ENCODE results near the gene SERPINA5.

Gene SERPINA5

DNA sequence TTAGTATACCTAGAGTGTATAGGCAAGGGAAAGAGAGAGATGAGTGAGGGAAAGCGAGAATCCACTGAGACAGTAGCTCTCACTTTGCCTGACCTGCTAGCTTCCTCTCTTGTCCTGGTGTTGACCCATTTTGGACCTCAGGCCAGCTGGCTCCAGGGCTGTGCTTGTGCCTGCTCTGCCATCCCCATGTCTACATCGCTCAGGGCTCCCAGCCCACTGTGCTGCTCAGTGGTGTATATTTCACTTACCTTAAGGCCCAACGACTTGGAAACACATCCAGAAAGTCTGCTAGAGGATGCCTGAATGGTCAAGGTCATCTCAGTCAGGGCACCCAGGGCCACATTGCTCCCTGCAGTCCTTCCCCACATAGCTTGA lies 20.9 kb upstream of the SERPINA5 start:
- ATAC-seq = no peak
- TF ChIP-seq OSR1 (CRISPR knock-in tag; IDR thresholded peaks at IDR 0.05) (no peak), ZNF70 (CRISPR knock-in tag; IDR thresholded peaks at IDR 0.05) (no peak), ESRRG (CRISPR knock-in tag; IDR thresholded peaks at IDR 0.05) (no peak), BACH2 (CRISPR knock-in tag; IDR thresholded peaks at IDR 0.05; ENCODE audit: borderline replicate concordance) (no peak), ZC3H10 (CRISPR knock-in tag; IDR thresholded peaks at IDR 0.05) (no peak), RARB (CRISPR knock-in tag; IDR thresholded peaks at IDR 0.05) (no peak), ZFP3 (CRISPR knock-in tag; IDR thresholded peaks at IDR 0.05) (no peak), ZNF565 (CRISPR knock-in tag; conservative IDR thresholded peaks at IDR 0.05; ENCODE audit: low read depth) (no peak), ZNF8 (CRISPR knock-in tag; IDR thresholded peaks at IDR 0.05) (no peak)
- TF ChIP-seq, protein P1, sequence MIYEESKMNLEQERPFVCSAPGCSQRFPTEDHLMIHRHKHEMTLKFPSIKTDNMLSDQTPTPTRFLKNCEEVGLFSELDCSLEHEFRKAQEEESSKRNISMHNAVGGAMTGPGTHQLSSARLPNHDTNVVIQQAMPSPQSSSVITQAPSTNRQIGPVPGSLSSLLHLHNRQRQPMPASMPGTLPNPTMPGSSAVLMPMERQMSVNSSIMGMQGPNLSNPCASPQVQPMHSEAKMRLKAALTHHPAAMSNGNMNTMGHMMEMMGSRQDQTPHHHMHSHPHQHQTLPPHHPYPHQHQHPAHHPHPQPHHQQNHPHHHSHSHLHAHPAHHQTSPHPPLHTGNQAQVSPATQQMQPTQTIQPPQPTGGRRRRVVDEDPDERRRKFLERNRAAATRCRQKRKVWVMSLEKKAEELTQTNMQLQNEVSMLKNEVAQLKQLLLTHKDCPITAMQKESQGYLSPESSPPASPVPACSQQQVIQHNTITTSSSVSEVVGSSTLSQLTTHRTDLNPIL (CRISPR knock-in tag; IDR thresholded peaks at IDR 0.05; ENCODE audit: low read depth) = no peak
- TF ChIP-seq, protein P2, sequence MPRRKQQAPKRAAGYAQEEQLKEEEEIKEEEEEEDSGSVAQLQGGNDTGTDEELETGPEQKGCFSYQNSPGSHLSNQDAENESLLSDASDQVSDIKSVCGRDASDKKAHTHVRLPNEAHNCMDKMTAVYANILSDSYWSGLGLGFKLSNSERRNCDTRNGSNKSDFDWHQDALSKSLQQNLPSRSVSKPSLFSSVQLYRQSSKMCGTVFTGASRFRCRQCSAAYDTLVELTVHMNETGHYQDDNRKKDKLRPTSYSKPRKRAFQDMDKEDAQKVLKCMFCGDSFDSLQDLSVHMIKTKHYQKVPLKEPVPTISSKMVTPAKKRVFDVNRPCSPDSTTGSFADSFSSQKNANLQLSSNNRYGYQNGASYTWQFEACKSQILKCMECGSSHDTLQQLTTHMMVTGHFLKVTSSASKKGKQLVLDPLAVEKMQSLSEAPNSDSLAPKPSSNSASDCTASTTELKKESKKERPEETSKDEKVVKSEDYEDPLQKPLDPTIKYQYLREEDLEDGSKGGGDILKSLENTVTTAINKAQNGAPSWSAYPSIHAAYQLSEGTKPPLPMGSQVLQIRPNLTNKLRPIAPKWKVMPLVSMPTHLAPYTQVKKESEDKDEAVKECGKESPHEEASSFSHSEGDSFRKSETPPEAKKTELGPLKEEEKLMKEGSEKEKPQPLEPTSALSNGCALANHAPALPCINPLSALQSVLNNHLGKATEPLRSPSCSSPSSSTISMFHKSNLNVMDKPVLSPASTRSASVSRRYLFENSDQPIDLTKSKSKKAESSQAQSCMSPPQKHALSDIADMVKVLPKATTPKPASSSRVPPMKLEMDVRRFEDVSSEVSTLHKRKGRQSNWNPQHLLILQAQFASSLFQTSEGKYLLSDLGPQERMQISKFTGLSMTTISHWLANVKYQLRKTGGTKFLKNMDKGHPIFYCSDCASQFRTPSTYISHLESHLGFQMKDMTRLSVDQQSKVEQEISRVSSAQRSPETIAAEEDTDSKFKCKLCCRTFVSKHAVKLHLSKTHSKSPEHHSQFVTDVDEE (CRISPR knock-in tag; IDR thresholded peaks at IDR 0.05) = no peak

DNA sequence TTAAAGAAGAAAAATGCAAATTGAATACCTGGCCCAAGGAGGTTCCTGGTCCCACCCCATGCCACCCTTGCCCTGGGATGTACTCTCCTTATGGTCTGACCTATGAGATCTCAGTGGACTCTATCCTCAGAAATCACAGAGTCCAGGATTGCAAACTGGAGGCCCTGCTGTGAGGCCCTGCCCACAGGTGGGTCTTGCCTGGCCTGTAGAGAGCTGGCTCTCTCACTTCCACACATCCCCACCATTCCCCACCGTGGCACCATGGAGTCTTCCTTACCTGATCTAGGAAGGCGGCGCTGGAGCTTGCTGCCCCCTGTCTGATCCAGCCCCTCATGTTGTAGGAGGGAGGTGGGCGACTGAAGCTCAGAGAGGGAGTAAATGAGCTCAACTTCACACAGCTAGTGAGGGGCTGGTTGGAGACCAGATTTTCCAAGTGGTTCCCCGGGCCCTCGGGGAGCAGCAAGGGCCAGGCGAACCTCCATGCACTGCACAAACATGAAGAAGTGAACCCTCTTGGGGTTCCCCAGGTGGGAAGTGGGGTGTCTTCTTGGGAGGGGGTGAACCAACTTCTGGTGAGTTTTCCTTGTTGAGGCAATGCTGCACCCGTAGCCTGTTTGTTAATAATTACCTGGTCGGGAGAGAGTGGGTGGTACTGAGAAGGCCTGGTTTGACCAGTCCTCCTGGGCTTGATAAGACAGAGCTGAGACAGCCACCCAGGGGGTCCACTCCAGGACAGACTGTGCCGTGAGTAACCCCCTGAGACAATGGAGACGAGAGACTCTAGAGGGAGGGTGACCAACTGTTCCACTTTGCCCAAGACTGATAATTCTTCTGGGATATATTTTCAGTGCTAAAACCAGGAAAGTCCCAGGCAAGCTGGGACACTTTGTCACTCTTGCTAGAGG lies 20.2 kb upstream of the SERPINA5 start, which contains the start of gene SERPINA4:
SERPINA4 (plus strand) TSS at position 692 of the 905 bp plus-strand sequence. CDS start 2,041 bp downstream, outside the sequence.
- TF ChIP-seq, protein P2 (CRISPR knock-in tag; IDR thresholded peaks at IDR 0.05) = no peak
- TF ChIP-seq ISL1 (CRISPR knock-in tag; IDR thresholded peaks at IDR 0.05) (no peak), CSDC2 (CRISPR knock-in tag; IDR thresholded peaks at IDR 0.05) (no peak), OSR1 (CRISPR knock-in tag; IDR thresholded peaks at IDR 0.05) (no peak), ZC3H10 (CRISPR knock-in tag; IDR thresholded peaks at IDR 0.05) (no peak), ESRRG (CRISPR knock-in tag; IDR thresholded peaks at IDR 0.05) (no peak), BACH2 (CRISPR knock-in tag; IDR thresholded peaks at IDR 0.05; ENCODE audit: borderline replicate concordance) (no peak), SNAI2 (CRISPR knock-in tag; IDR thresholded peaks at IDR 0.05) (no peak), ZNF8 (CRISPR knock-in tag; IDR thresholded peaks at IDR 0.05) (no peak), ZFP3 (CRISPR knock-in tag; IDR thresholded peaks at IDR 0.05) (no peak), RARB (CRISPR knock-in tag; IDR thresholded peaks at IDR 0.05) (no peak), TOX (CRISPR knock-in tag; IDR thresholded peaks at IDR 0.05; ENCODE audit: borderline replicate concordance) (no peak), TCF4 (CRISPR knock-in tag; IDR thresholded peaks at IDR 0.05; ENCODE audit: borderline replicate concordance) (no peak)
- TF ChIP-seq, protein P3, sequence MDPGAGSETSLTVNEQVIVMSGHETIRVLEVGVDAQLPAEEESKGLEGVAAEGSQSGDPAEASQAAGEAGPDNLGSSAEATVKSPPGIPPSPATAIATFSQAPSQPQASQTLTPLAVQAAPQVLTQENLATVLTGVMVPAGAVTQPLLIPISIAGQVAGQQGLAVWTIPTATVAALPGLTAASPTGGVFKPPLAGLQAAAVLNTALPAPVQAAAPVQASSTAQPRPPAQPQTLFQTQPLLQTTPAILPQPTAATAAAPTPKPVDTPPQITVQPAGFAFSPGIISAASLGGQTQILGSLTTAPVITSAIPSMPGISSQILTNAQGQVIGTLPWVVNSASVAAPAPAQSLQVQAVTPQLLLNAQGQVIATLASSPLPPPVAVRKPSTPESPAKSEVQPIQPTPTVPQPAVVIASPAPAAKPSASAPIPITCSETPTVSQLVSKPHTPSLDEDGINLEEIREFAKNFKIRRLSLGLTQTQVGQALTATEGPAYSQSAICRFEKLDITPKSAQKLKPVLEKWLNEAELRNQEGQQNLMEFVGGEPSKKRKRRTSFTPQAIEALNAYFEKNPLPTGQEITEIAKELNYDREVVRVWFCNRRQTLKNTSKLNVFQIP (CRISPR knock-in tag; IDR thresholded peaks at IDR 0.05; ENCODE audit: borderline replicate concordance, low read depth) = no peak
- ATAC-seq = no peak

DNA sequence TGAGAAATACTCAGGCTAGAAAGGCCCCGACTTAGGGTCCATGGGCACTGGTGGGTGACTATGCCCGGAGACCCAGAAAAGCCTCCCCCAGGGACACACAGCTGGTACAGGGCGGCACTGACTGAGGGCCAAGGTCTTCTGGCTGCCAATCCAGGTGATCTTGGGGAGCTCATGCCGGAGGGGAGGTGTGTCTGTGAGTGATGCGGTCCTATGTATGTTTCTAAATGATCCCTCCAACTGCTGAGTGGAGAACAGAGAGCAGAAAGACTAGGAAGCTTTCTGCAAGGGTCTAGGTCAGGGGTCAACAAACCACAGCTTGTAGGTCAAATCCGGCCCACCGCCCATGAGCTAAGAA lies 19.6 kb upstream of the SERPINA5 start:
- no peak for ATAC-seq
- TF ChIP-seq ZC3H10 (CRISPR knock-in tag; IDR thresholded peaks at IDR 0.05) = no peak
- TF ChIP-seq TCF4 (CRISPR knock-in tag; IDR thresholded peaks at IDR 0.05; ENCODE audit: borderline replicate concordance) = no peak
- TF ChIP-seq OSR1 (CRISPR knock-in tag; IDR thresholded peaks at IDR 0.05) = no peak
- no peak for TF ChIP-seq CSDC2 (CRISPR knock-in tag; IDR thresholded peaks at IDR 0.05)
- no peak for TF ChIP-seq ZFP30 (CRISPR knock-in tag; IDR thresholded peaks at IDR 0.05)
- TF ChIP-seq, protein P4, sequence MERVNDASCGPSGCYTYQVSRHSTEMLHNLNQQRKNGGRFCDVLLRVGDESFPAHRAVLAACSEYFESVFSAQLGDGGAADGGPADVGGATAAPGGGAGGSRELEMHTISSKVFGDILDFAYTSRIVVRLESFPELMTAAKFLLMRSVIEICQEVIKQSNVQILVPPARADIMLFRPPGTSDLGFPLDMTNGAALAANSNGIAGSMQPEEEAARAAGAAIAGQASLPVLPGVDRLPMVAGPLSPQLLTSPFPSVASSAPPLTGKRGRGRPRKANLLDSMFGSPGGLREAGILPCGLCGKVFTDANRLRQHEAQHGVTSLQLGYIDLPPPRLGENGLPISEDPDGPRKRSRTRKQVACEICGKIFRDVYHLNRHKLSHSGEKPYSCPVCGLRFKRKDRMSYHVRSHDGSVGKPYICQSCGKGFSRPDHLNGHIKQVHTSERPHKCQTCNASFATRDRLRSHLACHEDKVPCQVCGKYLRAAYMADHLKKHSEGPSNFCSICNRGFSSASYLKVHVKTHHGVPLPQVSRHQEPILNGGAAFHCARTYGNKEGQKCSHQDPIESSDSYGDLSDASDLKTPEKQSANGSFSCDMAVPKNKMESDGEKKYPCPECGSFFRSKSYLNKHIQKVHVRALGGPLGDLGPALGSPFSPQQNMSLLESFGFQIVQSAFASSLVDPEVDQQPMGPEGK (CRISPR knock-in tag; IDR thresholded peaks at IDR 0.05; ENCODE audit: borderline replicate concordance) = no peak
- TF ChIP-seq PPARA (CRISPR knock-in tag; IDR thresholded peaks at IDR 0.05; ENCODE audit: borderline replicate concordance) = no peak
- no peak for TF ChIP-seq ZNF8 (CRISPR knock-in tag; IDR thresholded peaks at IDR 0.05)
- no peak for TF ChIP-seq ZNF565 (CRISPR knock-in tag; conservative IDR thresholded peaks at IDR 0.05; ENCODE audit: low read depth)
- TF ChIP-seq, protein P1 (CRISPR knock-in tag; IDR thresholded peaks at IDR 0.05; ENCODE audit: low read depth) = no peak
- no peak for TF ChIP-seq GLIS3 (CRISPR knock-in tag; IDR thresholded peaks at IDR 0.05)
